Panc1 (cell line): ENCODE results near the gene RXRB. TPM values are rescaled to one million over a fixed set of nuclear protein-coding genes. Genes with fewer than 3 reads are reported as not detected.

Experiments
- ATAC-seq: fragments of 200-7000 bp; cut with Tn5 transposase; 2 replicates; pipeline ENCODE4 v1.9.1; 2020; ENCODE audit warnings: mild to moderate bottlenecking, moderate library complexity
- BruUV-seq: library from RNA; stranded (reverse); fragments of 400-500 nt; replicated peaks from 2 replicates; lab custom pipeline; 2021; lab: Mats Ljungman, UMichigan
- CTCF ChIA-PET: fragments of 300-600 bp; sonication (Branson Sonifier 250); formaldehyde crosslinking; loops from one replicate; lab custom pipeline; 2022; ENCODE audit warnings: antibody characterized with exemption; lab: Charles Lee
- POLR2A ChIA-PET: fragments of 300-600 bp; sonication (Branson Sonifier 250); formaldehyde crosslinking; loops from one replicate; lab custom pipeline; 2022; ENCODE audit warnings: antibody characterized with exemption; lab: Charles Lee
- DNase-seq: peaks from one replicate; pipeline ENCODE4 v3.0.0-alpha.2; 2010; ENCODE audit warnings: low read depth, low spot score
- H3K27ac ChIP-seq: 2 replicates; pipeline ENCODE4 v1.5.1; 2011; ENCODE audit warnings: mild to moderate bottlenecking, low read length, inconsistent platforms
- H3K27me3 ChIP-seq: fragments of 200-500 bp; sonication (Bioruptor generic); 2 replicates; pipeline ENCODE4 v1.6.0; 2014; ENCODE audit warnings: low read length, inconsistent platforms; ENCODE audit not compliant: control insufficient read depth, insufficient read depth
- H3K36me3 ChIP-seq: fragments of 200-500 bp; sonication (Bioruptor generic); 2 replicates; pipeline ENCODE4 v1.5.1; 2014; ENCODE audit warnings: inconsistent platforms, mild to moderate bottlenecking, low read length, moderate library complexity; ENCODE audit not compliant: control insufficient read depth, insufficient read depth
- H3K4me1 ChIP-seq: 2 replicates; pipeline ENCODE4 v1.5.1; 2011; ENCODE audit warnings: inconsistent platforms, mild to moderate bottlenecking, low read length, moderate library complexity; ENCODE audit not compliant: control insufficient read depth, insufficient read depth
- H3K4me3 ChIP-seq, 2 experiments: 2 replicates each; pipeline ENCODE4 v1.5.1; 2011 to 2012; ENCODE audit warnings: low read depth in 2 of 2, low read length in 2 of 2, mild to moderate bottlenecking in 2 of 2, inconsistent platforms in 1 of 2, moderate library complexity in 1 of 2
- H3K9me3 ChIP-seq: fragments of 200-500 bp; sonication (Bioruptor generic); 2 replicates; pipeline ENCODE4 v1.5.1; 2014; ENCODE audit warnings: low read depth, mild to moderate bottlenecking, inconsistent platforms, low read length, moderate library complexity; ENCODE audit not compliant: control insufficient read depth, insufficient read depth
- CTCF ChIP-seq: fragments of 450-650 bp; IDR thresholded peaks from 2 replicates; pipeline ENCODE4 v1.5.1; 2017; ENCODE audit warnings: mild to moderate bottlenecking
- POLR2AphosphoS5 ChIP-seq: IDR thresholded peaks from 2 replicates; pipeline ENCODE4 v1.6.1; 2012; ENCODE audit warnings: mild to moderate bottlenecking, low read depth, low read length, moderate library complexity
- REST ChIP-seq, 2 experiments: IDR thresholded peaks; 2 replicates each; pipeline ENCODE4 v1.6.1; 2011 to 2012; ENCODE audit warnings: low read depth in 2 of 2, control low read depth in 1 of 2, low read length in 1 of 2, mild to moderate bottlenecking in 1 of 2, moderate library complexity in 1 of 2; ENCODE audit not compliant: insufficient read depth in 1 of 2
- SIN3A ChIP-seq: IDR thresholded peaks from 2 replicates; pipeline ENCODE4 v1.6.1; 2012; ENCODE audit warnings: low read depth, mild to moderate bottlenecking, low read length, moderate library complexity, borderline replicate concordance; ENCODE audit not compliant: insufficient read depth
- TCF7L2 ChIP-seq: IDR thresholded peaks from 2 replicates; pipeline ENCODE4 v1.6.1; 2011; ENCODE audit warnings: mild to moderate bottlenecking, low read depth, low read length, inconsistent platforms
- in situ Hi-C: cut with HindIII; loops from 2 replicates; pipeline ENCODE4 v1.10.0; 2016; ENCODE audit warnings: low sequenced_read_pairs, low pct_unique_long_range_greater_than_20kb
- intact Hi-C: fragments of 100-400 bp; cut with micrococcal nuclease; formaldehyde crosslinking; loops from one replicate; pipeline ENCODE4 v1.10.0; 2022; ENCODE audit not compliant: unreplicated experiment
- total RNA-seq: library from RNA; stranded (reverse); gene quantifications from one replicate; pipeline ENCODE4 v1.2.1, GENCODE V29; 2021; ENCODE audit not compliant: unreplicated experiment

The RXRB gene
- total RNA-seq, 1 experiment from 2014 or later: 27.4 TPM

GRCh38 chr6:33178755-33179475, 21.6 kb downstream of the RXRB start:
- CTCF ChIA-PET: no interaction called here

More at GRCh38 chr6:33178755-33179475, 21.6 kb downstream of the RXRB start:
- no peak overlapping the region for H3K27ac ChIP-seq
- intact Hi-C loops (loop anchor here (10.0 kb wide), 2 partner anchors 54 to 164 kb away; no protein-coding TSS in a partner anchor), in situ Hi-C loops (no loop called here)
- ATAC-seq: no peak
- TF ChIP-seq TCF7L2 (no peak), CTCF (no peak), REST (IDR thresholded peaks at IDR 0.05; ENCODE audit: insufficient read depth in 1 of 2, low read depth in 2 of 2, low read length in 1 of 2) (no peak), SIN3A (no peak), POLR2AphosphoS5 (no peak)
- BruUV-seq: no TSS peak
- no peaks in the 10 kb centered on the region for H3K4me1 ChIP-seq
- DNase-seq: no peak
- H3K9me3 ChIP-seq: no peaks in the 10 kb centered on the region; the same call in 1 of the 2 replicates
- POLR2A ChIA-PET: no interaction called here
- no peaks in the 10 kb centered on the region for H3K27me3 ChIP-seq
- no peak overlapping the region for H3K4me3 ChIP-seq
- no peaks in the 10 kb centered on the region for H3K36me3 ChIP-seq
